Right cardiac atrium (tissue), 5 donors: ENCODE measurements around the gene GOSR2. TPM values are rescaled to one million over a fixed set of nuclear protein-coding genes. Genes with fewer than 3 reads are reported as not detected.
A peak's percentile ranks its signal among the peaks of the same experiment; 100 is the strongest.

Experiments
- ATAC-seq, 2 donors: fragments of 200-7000 bp; cut with Tn5 transposase; one replicate each; pipeline versions ENCODE4 v1.8.0 to v1.9.1; 2020; ENCODE audit warnings: moderate library complexity in 2 of 2, mild to moderate bottlenecking in 1 of 2
- DNase-seq, 3 donors: peaks; one replicate each; pipeline ENCODE4 v3.0.0-alpha.2; 2020
- H3K27ac ChIP-seq: one replicate; pipeline ENCODE4 v1.5.1; 2013; ENCODE audit warnings: mild to moderate bottlenecking, low read length, control low read depth, moderate library complexity
- H3K27me3 ChIP-seq: one replicate; pipeline ENCODE4 v1.6.1; 2013; ENCODE audit not compliant: control insufficient read depth, insufficient read depth
- H3K4me1 ChIP-seq: one replicate; pipeline ENCODE4 v1.6.1; 2013; ENCODE audit warnings: low read length; ENCODE audit not compliant: control insufficient read depth, insufficient read depth
- H3K4me3 ChIP-seq: one replicate; pipeline ENCODE4 v1.5.1; 2013; ENCODE audit warnings: low read length, control low read depth
- H3K9me3 ChIP-seq: one replicate; pipeline ENCODE4 v1.6.1; 2013; ENCODE audit warnings: low read length; ENCODE audit not compliant: control insufficient read depth
- WGBS: extraction: QIAGEN DNeasy Blood & Tissue Kit; methylation state at CpG from one replicate; pipeline ENCODE4 v1.1.7; 2013; 5-methylcytosine and 5-hydroxymethylcytosine counted together
- intact Hi-C, 4 donors: fragments of 100-400 bp; cut with DNase I; formaldehyde crosslinking; loops; one replicate each; pipeline versions ENCODE4 v1.11.0 to v1.14.0; 2022 to 2023
- polyA plus RNA-seq: library from polyadenylated mRNA; stranded (reverse); fragments of 200-250 nt; gene quantifications from one replicate; pipeline ENCODE4 v1.2.3, GENCODE V29; 2013
- total RNA-seq, 4 donors: library from RNA; stranded (reverse); fragmentation: NEBNext Ultra II Directional; extraction: Animal tissue kit (Norgen Biotek cat#: 25700); gene quantifications; one replicate each; pipeline ENCODE4 v1.2.1, GENCODE V29; 2021
- donor health status: healthy with polysubstance abuse.
- donor health status: DM: no; HTN: yes; CAD: no.
- donor health status: DM: no; HTN: no; CAD: no.
- donor health status: DM: no; HTN: yes; CAD: no; lungs with severe emphysema.
- donor health status: DM: yes; HTN: yes; CAD: no.

GOSR2 gene
- total and polyA plus RNA-seq, 5 donors: 29.1 to 69.8 (median 48.5) TPM

DNA sequence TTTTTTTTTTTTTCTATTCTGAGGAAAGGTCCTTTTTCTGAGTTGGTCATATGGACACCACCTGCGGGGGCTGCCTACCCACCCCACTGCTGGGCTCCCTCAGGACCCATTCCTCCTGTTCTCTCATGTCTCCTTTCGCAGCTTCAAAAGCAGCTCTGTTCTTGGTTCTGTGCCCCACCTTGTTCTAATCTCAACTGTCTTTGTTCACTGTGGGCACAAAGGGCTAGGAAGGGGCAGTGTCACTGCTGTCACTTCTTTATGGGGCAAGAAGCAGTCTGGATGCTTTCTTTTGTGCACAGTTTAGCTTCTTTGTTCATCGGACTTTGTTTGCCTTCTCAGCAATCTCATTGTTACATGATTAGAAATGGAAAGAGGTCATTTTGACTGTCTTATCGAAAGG is 7.1 kb downstream of the GOSR2 start:
- Histone ChIP-seq H3K27ac (no peak overlapping the region), H3K9me3 (no peaks in the 10 kb centered on the region), H3K4me1 (peaks cover 8% of the 10 kb centered on the region), H3K4me3 (no peak overlapping the region), H3K27me3 (no peaks in the 10 kb centered on the region)
- intact Hi-C loops: no loop called here
- ATAC-seq: peak in 1 of 2 donors; percentile 53
- WGBS: 88% methylated on average over 4 of the region's 4 CpGs
- no peak for DNase-seq

DNA sequence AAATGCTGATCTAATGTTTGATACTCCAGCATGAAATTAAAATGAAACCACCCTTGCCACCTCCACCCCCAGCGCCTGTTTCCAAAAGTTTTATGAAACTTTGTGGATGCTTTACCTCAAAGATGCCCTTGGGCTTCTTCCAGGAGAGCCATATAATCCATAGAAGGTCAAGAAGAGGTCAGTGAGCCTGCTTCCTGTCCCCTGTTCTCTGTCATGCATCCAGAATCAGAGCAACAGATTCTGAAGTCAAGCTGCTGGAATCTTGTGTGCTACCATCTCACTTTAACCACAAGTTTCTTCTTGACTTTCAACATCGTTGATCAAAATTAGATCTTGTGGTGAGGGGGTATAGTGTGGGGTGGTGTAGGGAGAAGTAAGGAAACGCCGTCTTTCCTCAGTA is 8.6 kb downstream of the GOSR2 start:
- H3K9me3 ChIP-seq: no peaks in the 10 kb centered on the region
- 86% methylated on average over 4 of the region's 4 CpGs for WGBS
- intact Hi-C loops: no loop called here
- DNase-seq (no peak), ATAC-seq (no peak)
- H3K27ac ChIP-seq: no peak overlapping the region
- no peaks in the 10 kb centered on the region for H3K27me3 ChIP-seq
- H3K4me1 ChIP-seq: peaks cover 8% of the 10 kb centered on the region
- no peak overlapping the region for H3K4me3 ChIP-seq

DNA sequence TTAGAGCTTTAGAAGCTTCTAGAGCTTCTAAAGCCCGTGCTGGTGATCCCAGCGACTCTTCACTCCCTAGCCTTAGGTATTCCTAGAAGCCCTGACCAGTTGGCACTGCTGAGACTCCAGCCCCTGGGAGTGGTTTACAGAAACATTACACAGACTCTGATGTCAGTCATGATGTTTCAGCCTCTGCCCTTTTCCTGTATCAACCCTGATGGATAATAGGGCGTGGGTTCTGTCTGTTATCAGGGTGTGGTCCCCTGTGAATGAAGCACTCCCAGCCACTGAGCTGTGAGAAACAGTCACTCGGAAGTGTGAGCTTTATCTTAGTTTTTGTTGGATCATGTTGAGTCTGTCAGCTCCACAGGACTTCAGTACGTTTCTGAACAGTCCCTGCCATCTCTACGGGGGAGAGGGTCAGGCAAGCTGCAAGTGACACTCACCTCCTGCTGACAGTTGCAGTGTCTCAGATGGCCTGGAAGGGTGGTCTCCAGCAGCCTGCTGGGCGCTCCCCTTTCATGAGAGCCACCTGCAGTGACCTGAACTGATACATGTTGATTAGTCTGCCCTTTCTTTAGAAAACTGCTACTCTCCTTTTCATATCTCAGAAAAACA is 12.8 kb downstream of the GOSR2 start:
- 24% methylated on average over 7 of the region's 7 CpGs for WGBS
- intact Hi-C loops: no loop called here
- ATAC-seq (peak; percentile 90 to 94), DNase-seq (peak in 2 of 3 donors; percentile 72 to 79)
- H3K27me3 ChIP-seq: no peaks in the 10 kb centered on the region
- H3K4me3 ChIP-seq: no peak overlapping the region
- H3K27ac ChIP-seq: no peak overlapping the region
- H3K4me1 ChIP-seq: no peaks in the 10 kb centered on the region
- no peaks in the 10 kb centered on the region for H3K9me3 ChIP-seq

DNA sequence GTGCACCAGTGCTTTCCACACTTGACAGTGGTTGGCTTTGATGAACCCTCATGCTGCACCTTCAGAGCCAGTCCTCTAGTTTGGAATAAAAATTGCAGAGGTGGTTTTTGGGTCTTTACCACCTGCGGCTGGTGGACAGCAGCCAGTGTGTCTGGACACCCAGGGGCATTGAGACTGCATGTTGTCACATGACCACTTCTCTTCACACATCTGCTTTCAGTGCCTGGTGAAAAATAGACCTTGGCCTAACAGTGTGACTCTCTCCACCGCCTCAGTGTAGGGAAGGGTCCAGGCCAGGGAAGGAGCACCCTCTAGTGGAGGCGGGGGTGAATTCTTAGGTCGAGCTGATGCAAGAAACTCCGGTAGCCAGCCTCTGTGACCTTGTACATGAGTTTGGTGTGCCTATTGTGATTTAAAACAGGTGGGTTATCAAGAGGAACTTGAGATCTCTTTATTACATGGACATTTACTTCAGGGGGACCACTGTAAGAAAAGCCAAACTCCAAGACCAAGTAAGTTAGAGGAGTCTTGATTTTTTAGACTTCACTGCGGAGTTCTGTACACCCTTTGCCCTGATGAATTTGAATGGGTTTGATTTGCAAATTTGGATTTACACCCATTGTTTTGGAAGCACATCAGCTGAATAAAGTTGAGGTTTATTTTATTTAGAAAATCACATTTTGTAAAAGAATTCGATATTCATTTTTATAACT is 17.9 kb downstream of the GOSR2 start:
- WGBS: 36% methylated on average over 7 of the region's 7 CpGs
- DNase-seq: peak; percentile 75 to 87 (median 85)
- no peak overlapping the region for H3K27ac ChIP-seq
- H3K27me3 ChIP-seq: no peaks in the 10 kb centered on the region
- H3K9me3 ChIP-seq: no peaks in the 10 kb centered on the region
- intact Hi-C loops: loop anchor here (2.0 to 10.0 kb wide), 5 partner anchors 56 to 99 kb away; no protein-coding TSS in a partner anchor
- no peak overlapping the region for H3K4me3 ChIP-seq
- H3K4me1 ChIP-seq: peaks cover 8% of the 10 kb centered on the region
- ATAC-seq: peak; percentile 63 to 75

DNA sequence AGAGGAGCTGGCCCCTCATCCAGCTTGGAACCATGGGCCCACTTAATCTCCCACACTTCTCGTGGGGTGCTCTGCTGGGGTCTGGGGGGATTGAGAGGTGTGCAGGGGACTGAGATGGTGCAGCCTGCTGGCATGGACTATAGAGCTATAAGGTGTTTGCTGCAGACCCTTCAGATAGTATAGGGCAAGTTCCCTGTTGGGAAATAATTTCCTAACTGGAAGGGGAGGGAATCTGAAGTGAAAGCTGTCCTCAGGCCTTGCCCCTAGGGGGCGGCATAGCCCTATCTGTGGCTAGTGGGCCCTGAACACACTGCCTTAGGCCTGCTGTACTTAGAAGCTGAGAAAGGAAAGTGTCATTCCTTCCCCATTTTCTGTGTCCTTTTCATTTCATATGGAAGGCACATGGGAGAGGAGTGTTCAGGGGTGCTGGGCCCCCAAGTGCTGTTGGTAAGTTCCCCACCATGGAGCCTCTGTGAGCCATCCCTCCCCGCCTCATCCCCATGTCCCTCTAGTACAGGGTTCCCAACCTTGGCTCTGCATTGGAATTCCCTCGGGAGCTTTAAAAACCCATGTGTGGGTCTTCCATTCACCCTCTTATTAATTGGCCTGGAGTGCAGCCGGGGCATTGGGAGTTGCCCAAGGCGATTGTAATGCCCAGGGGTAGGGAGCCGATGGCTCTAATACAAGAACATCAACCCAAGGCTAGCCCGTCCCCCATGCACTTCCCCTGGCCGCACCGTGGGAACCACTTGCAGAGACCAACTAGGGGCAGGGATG is 19.7 kb downstream of the GOSR2 start:
- DNase-seq (peak; percentile 73 to 89 (median 85)), ATAC-seq (peak; percentile 42 to 71)
- Histone ChIP-seq H3K9me3 (no peaks in the 10 kb centered on the region), H3K4me3 (no peak overlapping the region), H3K27ac (no peak overlapping the region), H3K27me3 (no peaks in the 10 kb centered on the region), H3K4me1 (peaks cover 8% of the 10 kb centered on the region)
- intact Hi-C loops: loop anchor here (5.0 to 10.0 kb wide), 4 partner anchors 55 to 100 kb away; no protein-coding TSS in a partner anchor
- 58% methylated on average over 10 of the region's 10 CpGs for WGBS

DNA sequence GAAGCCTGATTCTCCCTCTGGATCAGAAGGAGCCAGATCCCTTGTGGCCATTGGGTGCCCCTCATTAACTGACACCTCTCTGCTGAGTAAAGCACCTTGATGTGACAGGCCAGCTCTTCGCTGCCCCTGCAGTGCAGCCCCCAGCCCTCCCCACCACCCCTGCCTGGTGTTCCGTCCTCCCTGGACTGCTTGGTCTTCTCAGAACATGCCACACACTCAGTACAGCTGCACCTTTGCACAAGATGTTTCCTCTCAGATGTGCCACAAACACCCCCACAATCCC is 20.2 kb downstream of the GOSR2 start:
- H3K27me3 ChIP-seq: no peaks in the 10 kb centered on the region
- H3K9me3 ChIP-seq: no peaks in the 10 kb centered on the region
- intact Hi-C loops: loop anchor here (5.0 to 10.0 kb wide), 4 partner anchors 54 to 101 kb away; no protein-coding TSS in a partner anchor
- DNase-seq: no peak
- H3K4me3 ChIP-seq: no peak overlapping the region
- 44% methylated on average over 2 of the region's 2 CpGs for WGBS
- no peak overlapping the region for H3K27ac ChIP-seq
- ATAC-seq: no peak
- peaks cover 8% of the 10 kb centered on the region for H3K4me1 ChIP-seq

DNA sequence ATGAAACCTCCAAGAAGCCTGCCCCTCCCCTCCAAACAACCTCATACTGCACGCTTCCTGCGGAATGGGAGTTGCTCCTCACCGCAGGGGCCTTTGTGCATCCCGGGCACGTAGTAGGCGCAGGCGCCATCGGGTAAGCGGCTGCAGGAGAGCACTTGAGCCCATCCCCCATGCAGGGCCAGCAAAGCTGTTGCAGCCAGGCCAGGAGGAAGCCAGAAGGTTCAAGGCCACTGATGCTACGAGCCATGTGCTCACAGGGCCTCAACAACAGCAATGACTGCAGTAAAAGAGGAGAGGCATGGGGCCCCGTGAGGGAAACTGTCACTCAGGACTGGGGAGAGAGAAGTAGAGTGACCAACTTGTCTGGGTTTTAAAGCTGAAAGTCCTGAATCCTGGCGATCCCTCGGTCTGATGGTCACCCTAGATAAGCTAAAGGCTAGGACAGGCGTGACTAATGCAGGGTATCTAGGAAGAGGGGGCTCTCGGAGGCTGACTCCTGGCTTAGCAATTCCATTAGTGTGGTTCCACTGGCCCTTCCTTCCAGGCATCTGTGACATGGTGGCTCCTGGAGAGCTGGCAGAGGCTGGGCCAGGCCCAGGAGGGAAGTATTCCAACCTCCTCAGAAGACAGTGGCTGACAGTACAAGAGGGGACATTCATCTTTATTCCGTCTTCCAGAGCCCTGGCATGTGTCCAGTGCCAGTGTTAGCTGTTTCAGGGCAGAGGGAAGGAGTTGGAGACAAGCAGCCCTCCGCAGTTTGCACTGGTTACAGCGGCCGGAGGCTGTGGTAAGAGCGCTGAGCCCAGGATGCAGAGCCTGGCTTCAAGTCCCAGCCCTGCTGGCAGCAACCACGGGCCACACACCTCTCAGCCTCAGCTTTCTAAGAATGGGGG is 20.8 kb downstream of the GOSR2 start:
- intact Hi-C loops: loop anchor here (5.0 to 10.0 kb wide), 4 partner anchors 54 to 101 kb away; no protein-coding TSS in a partner anchor
- no peaks in the 10 kb centered on the region for H3K27me3 ChIP-seq
- ATAC-seq: peak; percentile 8 to 20
- no peak overlapping the region for H3K27ac ChIP-seq
- H3K9me3 ChIP-seq: no peaks in the 10 kb centered on the region
- 16% methylated on average over 21 of the region's 21 CpGs for WGBS
- H3K4me3 ChIP-seq: no peak overlapping the region
- DNase-seq: peak; percentile 46 to 71 (median 62)
- H3K4me1 ChIP-seq: peaks cover 8% of the 10 kb centered on the region

DNA sequence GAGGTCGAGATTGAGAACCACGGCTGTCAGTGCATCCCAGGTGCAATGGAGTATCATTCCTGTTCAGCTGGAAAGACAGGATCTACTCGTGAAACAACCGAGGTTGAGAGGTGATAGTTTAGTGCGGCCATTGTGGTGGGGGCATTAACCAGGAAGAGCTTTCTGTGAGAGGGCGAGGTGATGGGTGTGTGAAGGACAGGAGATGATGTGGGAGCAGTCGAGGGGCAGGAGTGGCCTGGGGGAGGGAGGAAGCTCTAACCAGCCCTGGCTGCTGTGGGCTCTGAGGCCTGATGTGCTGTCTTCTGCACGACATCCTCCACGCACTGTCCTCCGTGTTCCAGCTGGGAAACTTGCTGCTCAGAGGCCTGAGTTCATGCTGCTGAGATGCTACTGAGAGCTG is 22.0 kb downstream of the GOSR2 start:
- Histone ChIP-seq H3K4me1 (peaks cover 8% of the 10 kb centered on the region), H3K27me3 (no peaks in the 10 kb centered on the region), H3K27ac (no peak overlapping the region), H3K9me3 (no peaks in the 10 kb centered on the region), H3K4me3 (no peak overlapping the region)
- intact Hi-C loops: loop anchor here (5.0 to 10.0 kb wide), 4 partner anchors 52 to 103 kb away; no protein-coding TSS in a partner anchor
- ATAC-seq (peak in 1 of 2 donors; percentile 4), DNase-seq (no peak)
- WGBS: 54% methylated on average over 10 of the region's 10 CpGs

DNA sequence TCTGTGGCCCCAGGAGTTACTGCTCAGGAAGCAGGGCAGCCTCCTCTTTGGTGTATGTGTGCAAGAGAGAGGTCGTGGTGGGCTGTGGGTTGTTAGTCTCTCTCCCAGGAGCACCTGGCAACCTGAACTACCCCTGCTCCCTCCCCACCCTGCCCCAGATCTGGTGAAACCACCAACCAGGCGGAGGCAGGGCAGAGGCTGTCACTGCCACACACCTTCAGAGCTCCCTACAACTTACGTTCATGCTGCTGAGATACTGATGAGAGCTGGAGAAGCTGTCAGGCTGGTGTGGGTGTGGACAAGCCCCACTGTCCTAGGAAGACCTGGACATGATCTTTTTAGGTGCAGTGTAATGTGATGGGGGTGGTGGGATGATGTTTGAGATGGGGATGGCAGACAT is 24.3 kb downstream of the GOSR2 start:
- intact Hi-C loops: loop anchor here in 1 of 4 donors (10.0 kb wide), 1 partner anchor 102 kb away; no protein-coding TSS in a partner anchor
- H3K27ac ChIP-seq: no peak overlapping the region
- no peaks in the 10 kb centered on the region for H3K27me3 ChIP-seq
- ATAC-seq: no peak
- WGBS: 47% methylated on average over 3 of the region's 3 CpGs
- no peak for DNase-seq
- H3K4me1 ChIP-seq: peaks cover 8% of the 10 kb centered on the region
- H3K9me3 ChIP-seq: no peaks in the 10 kb centered on the region
- no peak overlapping the region for H3K4me3 ChIP-seq

DNA sequence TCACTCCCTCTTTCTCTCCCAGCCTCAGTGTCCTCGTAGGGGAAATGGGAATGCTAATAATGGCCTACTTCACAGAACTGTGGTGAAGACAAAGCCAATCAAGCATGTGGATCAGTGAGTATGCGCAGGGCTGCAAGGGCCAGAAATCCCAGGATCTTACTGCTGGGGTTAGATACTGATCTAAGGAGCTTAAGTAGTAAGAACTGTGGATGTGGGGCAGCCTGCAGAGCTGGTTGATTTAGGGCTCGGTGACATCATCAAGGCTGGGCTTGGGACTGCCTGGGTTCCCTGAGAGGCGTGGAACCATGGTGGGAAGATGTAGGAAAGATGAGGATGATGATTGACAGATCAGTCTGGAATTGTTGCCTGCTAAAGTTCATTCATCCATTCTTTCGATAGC is 25.6 kb downstream of the GOSR2 start:
- intact Hi-C loops: loop anchor here in 1 of 4 donors (10.0 kb wide), 1 partner anchor 104 kb away; no protein-coding TSS in a partner anchor
- DNase-seq (no peak), ATAC-seq (no peak)
- Histone ChIP-seq H3K4me3 (no peak overlapping the region), H3K27me3 (no peaks in the 10 kb centered on the region), H3K27ac (no peak overlapping the region), H3K4me1 (peaks cover 8% of the 10 kb centered on the region), H3K9me3 (no peaks in the 10 kb centered on the region)
- 93% methylated on average over 5 of the region's 5 CpGs for WGBS
